ENCODE measurements around the gene VPS37D.

The VPS37D gene

DNA sequence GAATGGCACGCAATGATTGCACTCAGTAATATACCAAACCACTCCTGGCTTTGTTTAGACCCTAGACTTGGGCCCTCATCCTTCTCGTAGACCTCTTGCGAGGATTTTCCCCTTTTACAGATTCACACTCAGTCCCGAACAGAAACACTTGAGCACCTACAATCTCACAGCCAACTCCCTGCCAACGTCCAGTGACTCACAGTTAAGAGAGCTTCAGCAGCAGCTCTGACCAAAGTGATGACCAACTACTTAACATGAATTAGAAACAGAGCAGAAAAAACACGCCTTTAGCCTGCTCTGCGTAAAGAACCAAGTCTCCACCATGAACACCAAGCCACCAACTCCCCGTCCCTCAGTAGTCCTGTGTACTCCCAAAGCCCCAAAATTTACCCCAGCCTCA, 13.4 kb downstream of the VPS37D start:
- DNase-seq: no peak

DNA sequence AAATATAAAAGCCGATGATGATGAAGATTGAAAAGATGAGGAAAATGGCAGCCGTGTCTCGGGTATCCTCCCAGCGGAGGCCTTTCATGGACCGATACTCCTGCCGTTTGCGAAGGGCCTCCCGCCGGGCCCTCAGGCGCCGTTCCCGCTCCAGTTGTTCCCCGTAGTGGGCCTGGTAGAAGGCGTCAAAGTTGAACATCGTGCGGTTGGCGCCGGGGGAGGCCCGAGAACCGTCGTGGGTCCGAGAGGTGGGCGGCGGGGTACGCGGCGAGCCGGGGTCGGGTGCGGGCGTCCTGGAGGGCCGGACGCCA, 15.1 kb downstream of the VPS37D start:
- DNase-seq: no peak

DNA sequence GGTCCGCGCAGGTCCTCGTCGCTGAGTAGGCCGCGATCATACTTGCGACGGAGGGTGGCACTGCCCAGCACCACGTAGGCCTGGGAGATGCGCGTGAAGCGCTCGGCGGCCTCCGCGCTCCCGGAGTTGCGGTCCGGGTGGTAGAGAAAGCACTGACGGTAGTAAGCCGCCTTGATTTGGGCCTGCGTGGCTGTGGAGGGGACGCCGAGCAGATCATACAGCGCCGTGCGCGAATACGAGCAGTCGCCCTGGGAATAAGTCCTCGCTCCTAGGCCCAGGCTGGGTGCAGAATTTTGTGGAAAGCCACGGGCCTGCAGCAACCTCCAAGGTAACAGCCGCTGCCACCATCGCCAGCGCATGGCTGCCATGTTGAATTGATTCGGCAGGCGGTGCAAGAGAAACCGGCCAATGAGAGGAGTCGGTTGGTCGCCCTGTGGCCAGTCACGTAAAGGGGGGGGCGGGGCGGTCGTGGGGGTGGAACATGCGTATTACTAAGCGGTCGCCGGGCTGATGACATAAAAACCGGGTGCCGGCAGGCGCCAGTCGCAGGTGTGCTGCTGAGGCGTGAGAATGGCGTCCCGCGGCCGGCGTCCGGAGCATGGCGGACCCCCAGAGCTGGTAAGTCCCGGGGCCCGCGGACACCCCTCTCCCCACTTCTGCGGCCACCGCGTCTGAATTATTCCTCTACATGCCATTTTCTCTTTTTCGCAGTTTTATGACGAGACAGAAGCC, 15.6 kb downstream of the VPS37D start, which contains the start of the genes BUD23 and DNAJC30:
BUD23 (plus strand) TSS at position 542 of the 732 bp plus-strand sequence; CDS start at position 571, 29 bp downstream.
DNAJC30 (minus strand) TSS at position 398 of the 732 bp plus-strand sequence; CDS start at position 368, 30 bp downstream.
- peak; percentile 89 for DNase-seq

DNA sequence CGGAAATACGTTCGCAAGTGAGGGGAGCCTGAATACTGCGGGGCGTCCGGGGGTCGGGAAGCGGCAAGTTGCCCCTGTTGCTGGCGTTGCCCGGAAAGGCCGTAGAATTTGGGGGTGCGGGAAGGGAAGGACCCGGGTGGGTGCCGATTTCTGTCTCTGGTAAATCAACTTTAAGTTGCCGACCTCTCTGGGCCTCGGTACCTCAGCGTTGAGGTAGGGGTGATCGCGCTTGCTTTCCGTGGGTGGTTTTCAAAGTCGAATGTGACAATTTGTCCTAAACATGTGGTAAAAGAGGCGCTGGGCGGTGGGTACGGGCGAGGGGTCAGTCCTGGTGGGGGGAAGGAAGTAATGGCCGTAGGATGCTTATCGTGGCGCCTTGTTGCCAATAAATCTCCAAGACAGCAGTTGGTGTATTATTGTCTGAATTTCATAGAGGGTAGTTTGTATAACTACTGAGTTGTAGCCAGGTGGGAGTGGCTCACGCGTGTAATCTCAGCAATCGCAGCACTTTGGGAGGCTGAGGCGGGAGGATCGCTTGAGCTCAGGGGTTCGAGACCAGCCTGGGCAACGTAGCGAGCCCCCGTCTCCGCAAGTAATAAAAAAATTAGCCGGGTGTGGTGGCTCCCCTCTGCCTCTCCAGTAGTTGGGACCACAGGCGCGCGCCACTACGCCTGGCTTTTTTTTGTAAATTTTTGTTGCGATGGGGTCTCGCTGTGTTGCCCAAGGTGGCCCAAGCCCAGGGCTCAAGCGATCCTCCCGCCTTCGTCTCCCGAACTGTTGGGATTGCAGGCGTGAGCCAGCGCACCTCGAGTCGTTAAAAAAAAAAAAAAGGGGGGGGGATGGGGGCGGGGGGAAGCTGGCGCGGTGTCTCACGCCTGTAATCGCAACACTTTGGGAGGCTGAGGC, 16.4 kb downstream of the VPS37D start:
- no peak for DNase-seq

DNA sequence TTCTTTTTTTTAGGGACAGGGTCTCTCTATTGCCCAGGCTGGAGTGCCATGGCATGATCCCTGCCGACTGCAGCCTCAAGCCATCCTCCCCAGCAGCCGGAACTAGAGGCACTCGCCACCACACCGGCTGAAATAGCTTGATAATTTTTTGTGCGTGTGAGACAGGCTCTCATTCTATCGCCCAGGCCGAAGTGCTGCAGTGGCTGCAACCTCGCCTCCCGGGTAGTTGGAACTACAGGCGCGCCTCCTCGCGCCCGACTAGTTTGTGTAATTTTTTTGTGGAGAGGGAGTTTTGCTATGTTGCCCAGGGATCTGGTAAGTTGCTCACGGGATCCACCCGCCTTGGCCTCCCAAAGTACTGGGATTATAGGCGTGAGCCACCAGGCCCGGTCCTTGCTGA, 17.7 kb downstream of the VPS37D start:
- no peak for DNase-seq

DNA sequence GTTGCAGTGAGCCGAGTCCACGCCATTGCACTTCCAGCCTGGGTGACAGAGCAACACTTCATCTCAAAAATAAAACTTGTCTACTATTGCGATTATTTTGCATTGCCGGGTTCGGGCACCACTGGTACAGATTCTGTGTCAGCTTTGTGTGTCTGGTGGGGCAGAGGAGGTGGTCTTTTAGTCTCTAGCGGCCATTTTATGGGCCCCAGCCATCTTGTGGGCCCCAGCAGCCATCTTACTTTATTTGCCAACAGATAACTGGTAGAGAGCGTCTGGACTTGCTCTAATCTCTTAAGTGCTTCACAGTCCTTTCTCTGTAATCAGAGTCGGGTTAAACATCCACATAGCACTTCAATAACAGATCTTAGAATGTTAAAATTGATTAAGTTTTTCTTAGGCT, 20.7 kb downstream of the VPS37D start:
- no peak for DNase-seq

DNA sequence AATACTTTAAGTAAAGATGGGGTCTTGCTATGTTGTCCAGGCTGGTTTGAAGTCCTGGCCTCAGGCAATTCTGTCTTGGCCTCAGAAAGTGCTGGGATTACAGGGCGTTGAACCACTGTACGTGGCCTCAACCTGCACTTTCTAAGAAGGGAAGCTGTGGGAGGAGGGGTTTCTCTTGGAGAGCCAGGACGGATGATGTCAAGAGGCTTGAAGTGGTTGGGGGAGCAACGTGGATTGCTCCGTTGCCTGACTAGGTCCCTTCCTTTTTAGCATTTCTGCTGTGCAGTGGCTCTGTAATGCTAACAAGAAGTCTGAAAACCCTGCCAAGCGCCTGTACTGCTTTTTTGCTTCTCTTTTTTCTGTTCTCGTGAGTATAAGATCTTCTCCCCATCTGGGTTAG, 23.0 kb downstream of the VPS37D start:
- DNase-seq: no peak

DNA sequence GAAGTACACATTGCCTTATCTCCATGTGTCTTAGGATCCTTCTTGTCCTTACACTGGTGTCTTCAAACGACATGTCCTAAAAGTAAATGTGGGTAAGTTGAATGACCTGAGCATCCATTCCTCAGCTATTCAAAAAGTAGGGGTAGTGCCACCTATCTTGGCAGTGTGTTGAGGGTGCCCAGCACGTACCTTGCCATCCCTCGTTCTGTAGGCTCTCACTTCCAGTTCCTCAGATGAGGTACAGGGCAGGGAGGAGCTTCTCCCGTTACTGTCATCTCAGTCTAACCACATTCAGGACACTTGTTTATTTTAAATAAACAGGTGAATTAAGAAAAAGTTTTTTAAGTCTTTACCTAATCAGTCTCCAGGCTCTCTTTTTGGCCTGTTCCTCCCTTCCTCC, 28.7 kb downstream of the VPS37D start:
- DNase-seq: no peak

DNA sequence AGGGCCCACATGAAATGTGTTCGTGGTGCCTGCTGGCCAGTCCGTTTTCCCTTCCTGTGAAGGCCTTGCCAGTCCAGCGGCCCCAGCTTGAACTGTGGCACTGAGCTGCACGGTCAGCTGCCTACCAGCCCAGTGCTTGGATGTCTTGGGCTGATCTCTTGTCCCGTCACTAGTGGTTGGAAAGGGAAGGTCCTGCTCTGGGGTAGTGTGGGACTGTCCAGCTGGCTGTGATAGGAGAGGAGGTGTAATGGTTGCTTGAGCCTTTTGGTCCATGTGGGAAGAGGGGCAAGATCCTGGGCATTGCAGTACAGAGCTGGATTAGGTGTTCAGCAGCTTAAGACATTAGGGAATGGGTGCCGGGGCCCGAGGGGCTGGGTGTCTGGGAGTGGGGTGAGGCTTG, 30.8 kb downstream of the VPS37D start:
- no peak for DNase-seq

DNA sequence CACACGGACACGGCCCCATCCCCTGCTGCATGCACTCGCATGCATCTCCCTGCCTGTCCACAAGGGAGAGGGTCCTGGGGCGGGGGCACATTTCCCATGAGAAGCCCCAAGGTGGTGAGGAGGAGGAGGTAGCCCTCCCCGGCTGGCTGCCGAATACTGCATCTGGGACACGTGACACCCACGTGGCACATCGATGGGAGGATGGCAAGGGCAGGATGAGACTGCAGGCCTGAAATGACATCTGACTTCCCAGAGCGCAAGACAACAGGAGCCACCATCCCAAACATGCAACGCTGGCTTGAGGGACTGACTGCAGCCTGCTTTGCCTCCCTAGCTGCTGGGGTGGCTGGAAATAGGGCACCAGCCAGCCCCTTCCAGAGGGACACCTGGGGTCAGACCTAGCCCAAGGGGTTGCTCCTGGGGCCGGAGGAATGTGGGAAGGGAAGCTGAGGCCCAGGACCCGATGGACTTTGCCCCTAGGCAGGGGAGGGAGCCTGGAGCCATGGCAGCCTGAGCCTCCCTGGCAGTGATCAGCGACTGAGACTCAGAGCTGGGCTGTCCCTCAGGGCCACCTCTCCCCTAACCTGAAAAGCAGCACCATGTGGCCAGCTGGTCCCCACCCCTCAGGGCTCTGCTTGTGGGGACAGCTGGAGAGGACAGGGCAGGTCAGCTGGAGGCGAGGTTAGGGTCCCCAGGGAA, 31.9 kb downstream of the VPS37D start:
- no peak for DNase-seq

DNA sequence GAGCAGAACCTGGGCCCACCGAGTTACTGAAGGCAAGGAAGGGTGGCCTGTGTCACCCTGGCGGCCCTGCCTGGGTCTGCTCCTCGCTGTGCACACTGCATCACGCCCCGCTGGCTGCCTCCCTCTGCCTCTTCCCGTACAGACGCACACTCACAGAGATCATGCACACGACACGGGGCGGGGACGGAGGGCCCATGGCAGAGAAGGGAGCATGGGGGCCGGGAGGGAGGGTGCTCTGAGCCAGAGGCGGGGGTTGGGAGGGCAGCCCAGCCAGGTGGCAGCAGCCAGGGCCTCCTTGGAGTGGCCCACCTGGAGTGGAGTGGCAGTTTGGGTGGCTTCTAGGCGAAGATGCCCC, 32.4 kb downstream of the VPS37D start:
- no peak for DNase-seq

DNA sequence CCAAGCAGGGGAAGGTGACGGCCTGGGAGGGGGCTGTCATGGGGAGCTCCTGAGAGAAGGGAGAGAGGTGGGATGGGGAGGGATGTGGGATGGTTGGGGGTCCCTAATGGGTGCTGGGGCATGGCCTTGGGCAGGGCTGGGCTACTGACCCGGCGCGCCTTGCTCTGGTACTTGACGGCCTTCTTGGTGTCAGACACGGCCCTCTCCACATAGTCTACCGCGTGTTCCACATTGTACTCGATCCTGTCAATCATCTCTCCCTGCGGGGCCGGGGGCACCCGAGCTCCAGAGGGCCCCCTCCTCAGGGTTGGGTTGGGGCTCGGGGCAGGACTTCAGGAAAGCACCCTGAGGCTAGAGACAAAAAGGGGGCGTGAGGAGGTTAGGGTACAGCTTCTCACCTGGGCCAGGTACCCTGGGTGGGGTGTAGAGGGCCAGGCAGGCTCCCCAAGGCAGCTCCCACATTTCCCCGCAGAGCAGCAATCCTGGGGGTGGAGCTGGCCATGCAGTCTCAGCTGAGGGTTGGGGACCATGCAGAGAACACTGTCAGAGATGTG, 33.0 kb downstream of the VPS37D start:
- no peak for DNase-seq

DNA sequence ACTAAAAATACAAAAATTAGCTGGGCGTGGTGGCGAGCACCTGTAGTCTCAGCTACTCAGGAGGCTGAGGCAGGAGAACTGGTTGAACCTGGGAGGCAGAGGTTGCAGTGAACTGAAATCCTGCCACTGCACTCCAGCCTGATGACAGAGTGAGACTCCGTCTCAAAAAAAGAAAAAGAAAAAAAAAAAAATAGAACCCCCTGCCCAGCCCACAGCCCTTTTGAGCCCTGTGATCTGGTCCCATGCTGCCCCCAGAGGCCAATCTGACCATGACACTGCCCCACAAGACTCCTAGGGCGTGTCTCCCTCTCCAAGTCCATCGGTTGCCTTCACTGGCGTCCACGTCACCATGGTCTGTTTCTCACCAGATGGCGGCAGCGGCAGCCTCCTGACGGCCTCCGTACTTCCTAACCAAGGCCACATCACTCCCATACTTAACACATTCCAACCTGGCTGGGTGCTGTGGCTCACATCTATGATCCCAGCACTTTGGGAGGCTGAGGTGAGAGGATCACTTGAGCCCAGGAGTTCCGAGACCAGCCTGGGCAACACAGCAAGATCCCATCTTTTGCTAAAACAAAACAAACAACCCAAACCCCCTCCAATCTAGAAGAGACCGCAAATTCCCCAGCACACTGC, 33.8 kb downstream of the VPS37D start:
- no peak for DNase-seq

DNA sequence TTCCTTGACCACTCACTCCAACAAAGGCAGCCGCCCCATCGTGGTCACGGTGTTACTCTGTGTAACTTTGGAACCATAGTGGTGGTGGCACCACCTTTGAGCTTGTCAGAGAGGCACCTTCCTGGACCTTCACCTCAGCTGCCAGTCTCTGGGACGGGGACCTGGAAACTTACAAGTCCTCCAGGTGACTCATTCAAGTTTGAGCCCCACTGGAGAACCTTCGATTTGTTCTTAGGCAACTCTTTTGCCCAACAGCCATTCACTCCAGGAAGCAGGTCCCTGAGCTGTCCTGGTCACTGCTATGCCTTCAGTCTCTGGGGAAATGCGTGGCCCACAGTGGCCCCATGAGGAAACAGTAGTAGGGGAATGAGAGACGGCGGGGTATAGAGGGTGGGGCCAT, 34.6 kb downstream of the VPS37D start:
- DNase-seq: no peak

DNA sequence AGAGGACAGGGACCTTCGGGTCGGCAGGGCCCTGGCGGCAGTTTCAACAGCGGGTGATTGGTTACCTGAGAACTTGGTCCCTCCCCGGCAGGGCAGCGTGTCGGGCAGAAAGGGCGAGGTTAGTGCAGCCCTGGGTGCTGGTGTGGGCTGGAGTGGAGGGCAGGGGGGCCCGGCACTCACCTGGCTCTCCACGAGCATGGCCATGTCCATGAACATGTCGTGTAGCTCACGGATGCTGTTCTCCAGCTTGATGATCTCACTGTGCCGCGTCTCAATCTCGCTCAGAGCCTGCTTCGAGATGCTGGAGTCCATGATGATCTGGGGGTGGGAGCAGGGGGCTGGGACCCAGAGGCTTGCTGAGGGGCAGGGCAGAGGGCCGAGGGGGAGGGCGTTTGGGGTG, 35.0 kb downstream of the VPS37D start:
- DNase-seq: no peak

DNA sequence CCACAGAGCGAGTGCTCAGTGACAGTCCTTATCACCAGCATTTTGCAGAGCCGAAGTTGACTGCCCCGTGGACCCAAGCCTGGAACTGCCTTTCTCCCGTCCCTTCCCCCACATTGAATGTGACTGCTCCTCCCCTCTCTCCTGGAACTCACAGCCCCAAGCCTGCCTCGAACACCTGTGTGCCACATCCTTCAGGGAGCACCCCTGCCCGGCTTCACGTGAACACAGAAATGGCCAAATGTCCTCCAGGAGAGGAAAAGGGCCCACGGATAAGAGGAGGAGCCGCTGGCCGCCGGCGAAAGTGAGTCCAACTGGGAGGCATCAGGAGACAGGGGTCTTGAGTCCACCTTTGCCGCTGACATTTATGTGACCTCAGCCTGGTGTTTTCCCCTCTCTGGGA, 35.6 kb downstream of the VPS37D start:
- DNase-seq: no peak

DNA sequence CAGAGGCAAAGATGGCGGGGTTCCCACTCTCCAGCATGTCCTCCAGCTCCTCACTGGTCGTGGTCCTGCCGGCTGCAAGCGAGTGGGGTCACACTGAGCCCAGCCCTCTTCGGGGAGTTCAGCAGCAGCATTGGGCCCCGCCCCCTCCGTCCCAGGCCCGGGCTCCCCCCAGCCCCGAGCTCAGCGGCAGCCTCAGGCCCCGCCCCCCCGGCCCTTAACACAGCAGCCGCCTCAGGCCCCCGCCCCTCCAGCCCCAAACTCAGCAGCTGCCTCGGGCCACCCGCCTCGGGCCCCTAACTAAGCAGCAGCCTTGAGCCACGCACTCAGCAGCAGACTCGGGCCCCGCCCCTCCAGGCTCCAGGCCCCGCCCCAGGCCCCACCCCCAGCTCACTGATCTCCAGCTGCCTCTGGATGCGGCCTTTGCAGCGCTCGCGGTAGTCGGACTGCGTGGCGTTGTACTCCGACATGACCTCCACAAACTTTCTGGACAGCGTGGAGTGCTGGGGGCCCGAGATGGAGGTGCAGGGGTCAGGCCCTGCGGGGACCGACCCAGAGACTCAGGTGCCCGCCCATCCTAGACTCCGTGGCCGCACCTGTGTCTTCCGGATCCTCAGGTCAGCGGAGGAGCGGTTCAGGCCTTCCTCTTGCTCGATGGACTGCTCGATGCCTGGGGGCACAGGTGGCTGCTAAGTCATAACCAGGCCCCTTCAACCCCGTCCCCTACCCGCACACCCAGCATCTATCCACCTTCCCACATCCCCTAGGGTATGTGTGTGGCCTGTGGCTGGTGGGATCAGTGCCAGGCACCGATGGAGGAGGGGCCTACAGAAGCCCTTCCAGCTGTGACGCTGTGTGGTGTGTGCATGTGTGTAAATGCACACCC, 36.4 kb downstream of the VPS37D start:
- DNase-seq: no peak

DNA sequence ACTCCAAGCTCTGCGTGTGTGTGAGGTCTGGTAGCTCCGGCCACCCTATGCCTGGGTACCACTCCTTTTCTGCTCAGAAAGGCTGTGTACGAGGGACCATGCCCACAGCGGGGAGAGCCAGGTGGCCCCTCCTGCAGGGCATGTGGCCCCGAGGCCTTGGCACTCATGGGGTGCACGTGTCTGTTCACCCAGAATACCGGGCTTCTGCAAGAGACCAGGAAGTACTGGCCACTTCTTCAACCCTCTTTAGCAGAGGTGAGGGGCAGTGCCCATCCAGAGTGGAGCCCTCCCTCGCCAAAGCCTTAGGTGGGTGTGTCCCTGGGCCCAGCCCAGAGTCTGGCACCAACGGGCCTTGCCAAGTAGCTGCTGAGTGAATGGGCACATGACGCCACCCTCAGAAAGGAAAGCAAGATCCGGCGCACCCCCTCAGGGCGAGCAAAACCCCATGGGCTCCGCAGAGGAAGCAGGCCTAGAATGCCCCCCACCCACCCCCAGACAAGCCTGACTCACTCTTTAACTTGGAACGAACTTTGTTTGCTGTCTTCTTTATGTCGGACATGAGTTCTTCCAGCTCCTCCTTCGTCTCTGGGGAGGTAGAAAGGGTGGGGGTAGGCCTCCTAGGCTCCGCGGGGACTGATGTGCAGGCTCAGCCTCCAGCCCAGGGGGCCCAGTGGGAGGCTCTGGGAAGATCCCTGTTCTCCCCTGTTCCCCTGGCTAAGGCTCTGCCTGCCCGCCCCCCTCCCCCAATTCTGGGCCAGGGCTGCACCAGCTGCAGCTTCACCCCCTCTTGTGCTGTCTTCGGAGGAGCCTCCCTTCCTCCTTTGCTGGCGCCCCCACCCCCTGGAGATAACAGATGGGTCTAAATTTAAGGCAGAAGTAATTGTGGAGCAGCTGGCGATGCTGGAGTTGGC, 37.3 kb downstream of the VPS37D start:
- no peak for DNase-seq

DNA sequence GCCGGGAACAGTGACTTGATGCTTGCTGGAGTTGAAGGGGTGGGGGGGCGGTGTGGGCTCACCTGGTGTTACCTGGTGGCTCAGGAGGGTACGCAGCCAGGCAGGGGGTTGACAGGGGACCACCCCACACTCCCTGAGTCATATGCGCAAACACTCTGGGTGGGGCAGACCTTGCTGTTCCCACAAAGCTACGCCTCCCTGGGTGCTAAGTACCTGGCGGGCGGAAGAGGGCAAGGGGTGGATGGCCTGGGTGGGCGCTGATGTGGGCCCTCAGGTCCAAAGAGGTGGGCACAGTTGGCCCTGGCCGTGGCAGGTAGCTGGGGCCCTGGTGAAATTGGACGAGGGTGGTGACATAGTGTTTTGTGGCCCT, 37.9 kb downstream of the VPS37D start:
- no peak for DNase-seq

DNA sequence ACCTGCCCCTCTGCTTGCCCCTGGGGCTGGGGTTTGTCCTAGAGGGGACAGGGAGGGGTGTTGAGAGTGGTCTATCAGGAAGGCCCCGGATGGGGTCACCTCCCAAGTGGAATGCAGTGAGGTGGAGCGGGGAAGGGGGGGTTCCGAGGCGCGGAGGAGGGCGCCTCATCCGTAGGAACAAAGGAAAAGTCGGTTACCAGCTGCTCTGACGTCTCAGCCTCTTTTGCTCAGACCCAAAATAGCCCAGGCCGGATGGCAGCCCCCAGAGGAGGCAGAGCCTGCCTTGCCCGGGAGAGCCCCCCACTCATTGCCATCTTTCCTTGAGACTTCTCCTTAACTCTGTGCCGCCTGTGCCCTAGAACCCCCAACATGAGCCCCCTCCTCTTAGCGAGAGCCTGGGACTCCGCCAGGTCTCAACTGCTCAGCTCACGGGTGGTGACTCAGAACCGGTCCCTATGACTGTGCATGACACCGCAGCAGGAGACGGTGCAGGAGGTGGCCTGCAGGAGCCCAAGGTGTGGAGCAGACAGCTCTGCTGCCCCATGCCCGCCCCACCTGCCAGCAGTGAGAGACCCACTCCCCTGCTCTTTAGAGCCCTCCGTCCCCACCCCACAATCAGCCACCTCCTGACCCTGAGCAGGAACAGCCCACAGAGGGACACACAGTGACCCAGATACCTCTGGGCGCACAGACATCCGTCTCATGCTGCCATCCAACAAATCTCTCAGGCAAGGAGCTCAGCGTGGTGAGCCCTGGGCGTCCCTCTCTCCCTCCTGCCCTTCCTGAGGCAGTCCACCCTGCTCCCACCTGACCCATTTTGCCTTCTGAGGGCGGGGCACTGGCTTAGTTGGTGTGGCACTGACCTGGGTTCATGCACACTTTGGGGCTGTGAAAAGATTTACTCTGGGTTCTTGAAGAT, 38.8 kb downstream of the VPS37D start:
- DNase-seq: no peak

All from DMS153 (cell line).